Neuronal stem cell (in vitro differentiated cells): Measurements from ENCODE around the gene DCTN1.
A peak's percentile ranks its signal among the peaks of the same experiment; 100 is the strongest.

Experiments used
- DNase-seq: peaks from one replicate; pipeline ENCODE4 v3.0.0-alpha.2; 2013; ENCODE audit warnings: low spot score
- H2AFZ ChIP-seq: one replicate; pipeline ENCODE4 v1.6.1; 2013; ENCODE audit warnings: mild to moderate bottlenecking, low read length, inconsistent platforms
- H2AK5ac ChIP-seq: 2 replicates; pipeline ENCODE4 v1.6.1; 2013; ENCODE audit warnings: low read depth, mild to moderate bottlenecking, inconsistent platforms, low read length, moderate library complexity, mixed read lengths
- H2BK120ac ChIP-seq: 2 replicates; pipeline ENCODE4 v1.6.1; 2013; ENCODE audit warnings: low read depth, mild to moderate bottlenecking, inconsistent platforms, low read length, moderate library complexity, mixed read lengths
- H2BK12ac ChIP-seq: one replicate; pipeline ENCODE4 v1.6.1; 2013; ENCODE audit warnings: low read length, inconsistent platforms
- H2BK15ac ChIP-seq: 2 replicates; pipeline ENCODE4 v1.6.1; 2013; ENCODE audit warnings: mild to moderate bottlenecking, low read length, inconsistent platforms, mixed read lengths
- H2BK5ac ChIP-seq: one replicate; pipeline ENCODE4 v1.6.1; 2013; ENCODE audit warnings: inconsistent platforms, mild to moderate bottlenecking, low read length, moderate library complexity
- H3K14ac ChIP-seq: one replicate; pipeline ENCODE4 v1.6.1; 2013; ENCODE audit warnings: low read length, inconsistent platforms
- H3K18ac ChIP-seq: 2 replicates; pipeline ENCODE4 v1.6.1; 2013; ENCODE audit warnings: low read length, inconsistent platforms
- H3K23ac ChIP-seq: 2 replicates; pipeline ENCODE4 v1.6.1; 2013; ENCODE audit warnings: low read depth, mild to moderate bottlenecking, mixed read lengths, low read length, inconsistent platforms; ENCODE audit not compliant: poor library complexity
- H3K27ac ChIP-seq: replicated peaks from 3 replicates; pipeline ENCODE4 v1.5.1; 2013; ENCODE audit warnings: low read length, inconsistent platforms
- H3K27me3 ChIP-seq, 3 experiments: 2 replicates each; pipeline ENCODE4 v1.6.1; 2013; ENCODE audit warnings: low read length in 3 of 3, mild to moderate bottlenecking in 2 of 3, inconsistent platforms in 1 of 3, low read depth in 1 of 3, mixed read lengths in 1 of 3, moderate library complexity in 1 of 3; ENCODE audit not compliant: control insufficient read depth in 3 of 3, insufficient read depth in 3 of 3
- H3K36me3 ChIP-seq, 2 donors: replicated peaks in 1 of 2; 2 replicates each; pipeline ENCODE4 v1.6.1; 2013; ENCODE audit warnings: low read length in 2 of 2; ENCODE audit not compliant: control insufficient read depth in 2 of 2, insufficient read depth in 2 of 2
- H3K4ac ChIP-seq: 2 replicates; pipeline ENCODE4 v1.6.1; 2013; ENCODE audit warnings: inconsistent platforms, mild to moderate bottlenecking, low read length, moderate library complexity
- H3K4me1 ChIP-seq, 2 donors: 1 replicate in 1 of 2; 2 replicates in 1 of 2; pipeline ENCODE4 v1.6.1; 2013; ENCODE audit warnings: low read length in 2 of 2, low read depth in 1 of 2; ENCODE audit not compliant: control insufficient read depth in 2 of 2, insufficient read depth in 1 of 2
- H3K4me2 ChIP-seq: one replicate; pipeline ENCODE4 v1.6.1; 2013; ENCODE audit warnings: mild to moderate bottlenecking, low read length, inconsistent platforms; ENCODE audit not compliant: insufficient read depth, poor library complexity, severe bottlenecking
- H3K4me3 ChIP-seq, 2 donors: 2 replicates each; pipeline ENCODE4 v1.5.1; 2013; ENCODE audit warnings: low read length in 2 of 2, mild to moderate bottlenecking in 2 of 2, inconsistent platforms in 1 of 2, moderate library complexity in 1 of 2
- H3K79me1 ChIP-seq: one replicate; pipeline ENCODE4 v1.6.1; 2013; ENCODE audit warnings: low read depth, mild to moderate bottlenecking, inconsistent platforms, low read length, moderate library complexity
- H3K9ac ChIP-seq: one replicate; pipeline ENCODE4 v1.6.1; 2013; ENCODE audit warnings: mild to moderate bottlenecking, low read depth, low read length, inconsistent platforms; ENCODE audit not compliant: poor library complexity
- H3K9me3 ChIP-seq, 2 donors: replicated peaks in 1 of 2; 2 replicates each; pipeline versions ENCODE3 to v1.6.1; 2013; ENCODE audit warnings: low read length in 2 of 2, mild to moderate bottlenecking in 2 of 2, inconsistent platforms in 1 of 2, low read depth in 1 of 2, mixed read lengths in 1 of 2, moderate library complexity in 1 of 2; ENCODE audit not compliant: control insufficient read depth in 2 of 2, insufficient read depth in 1 of 2
- H4K8ac ChIP-seq: one replicate; pipeline ENCODE4 v1.6.1; 2013; ENCODE audit warnings: low read depth, mild to moderate bottlenecking, inconsistent platforms, low read length, moderate library complexity
- H4K91ac ChIP-seq: one replicate; pipeline ENCODE4 v1.6.1; 2013; ENCODE audit warnings: low read length, low read depth, mild to moderate bottlenecking, inconsistent platforms; ENCODE audit not compliant: poor library complexity
- WGBS, 2 donors: extraction: QIAGEN DNeasy Blood & Tissue Kit; methylation state at CpG; one replicate each; pipeline ENCODE4 v1.1.7; 2013; ENCODE audit warnings: missing lambda C conversion rate in 2 of 2, mixed read lengths in 1 of 2; ENCODE audit not compliant: insufficient read length in 2 of 2, insufficient replicate concordance in 1 of 2; ENCODE audit errors: extremely low coverage in 2 of 2; 5-methylcytosine and 5-hydroxymethylcytosine counted together

Gene DCTN1

DNA sequence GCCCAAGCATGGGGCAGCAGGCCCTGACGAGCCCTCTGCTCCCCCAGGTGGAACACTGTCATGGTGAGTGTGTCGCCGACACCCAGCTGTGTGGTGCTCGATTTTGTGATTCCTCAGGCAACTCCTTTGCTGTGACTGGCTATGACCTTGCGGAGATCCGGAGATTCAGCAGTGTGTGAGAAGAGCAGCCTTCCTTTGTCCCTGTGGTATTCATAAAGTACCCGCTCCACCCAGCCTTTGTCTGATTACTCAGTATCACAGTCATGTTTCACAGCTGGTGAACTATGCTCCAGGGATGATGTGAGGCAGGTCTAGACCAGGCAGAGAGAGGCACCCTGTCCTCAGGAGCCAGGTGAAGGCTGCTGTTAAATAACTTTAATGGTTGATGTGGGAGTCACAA is 45.4 kb upstream of the DCTN1 start:
- Histone ChIP-seq H3K27ac (no peak overlapping the region), H3K4me2 (no peak overlapping the region), H3K36me3 (peaks cover 54 to 69% of the 10 kb centered on the region in 2 donors), H2BK5ac (no peak overlapping the region), H3K27me3 (no peaks in the 10 kb centered on the region), H2BK120ac (no peak overlapping the region), H4K91ac (no peak overlapping the region), H3K4ac (no peak overlapping the region), H3K4me1 (peaks cover 2 to 7% of the 10 kb centered on the region in 2 donors), H3K9me3 (peaks cover 0 to 3% of the 10 kb centered on the region in 2 donors), H4K8ac (peak overlapping the region; percentile 78), H3K14ac (no peak overlapping the region), H2BK12ac (no peak overlapping the region), H3K4me3 (no peak overlapping the region), H2AFZ (no peak overlapping the region), H3K79me1 (peaks cover 10% of the 10 kb centered on the region), H2BK15ac (no peak overlapping the region), H3K18ac (no peak overlapping the region), H2AK5ac (no peak overlapping the region), H3K23ac (peak overlapping the region; percentile 91), H3K9ac (no peak overlapping the region)
- no CpG with 5 or more reads among the region's 7 CpGs for WGBS, 2 donors
- DNase-seq: no peak

DNA sequence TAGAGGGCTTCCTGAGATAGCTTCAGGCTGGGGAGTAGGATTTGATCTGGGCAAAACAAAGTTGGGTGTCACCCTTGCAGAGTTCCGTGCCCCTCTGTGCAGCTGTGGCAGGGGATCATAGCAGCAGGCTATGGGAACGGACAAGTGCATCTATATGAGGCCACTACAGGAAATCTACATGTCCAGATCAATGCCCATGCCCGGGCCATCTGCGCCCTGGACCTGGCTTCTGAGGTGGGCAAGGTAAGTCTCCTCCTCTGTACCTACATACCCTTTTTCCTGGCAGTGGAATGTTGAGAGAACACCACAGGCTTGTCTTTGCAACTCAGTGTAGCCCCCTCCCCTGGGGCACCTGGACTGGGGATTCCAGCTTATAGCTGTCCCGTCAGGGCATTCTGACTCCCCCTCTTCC is 44.9 kb upstream of the DCTN1 start:
- peak overlapping the region; percentile 96 for H3K23ac ChIP-seq
- no peak overlapping the region for H2AK5ac ChIP-seq
- DNase-seq: no peak
- H2BK15ac ChIP-seq: peak overlapping the region; percentile 34
- H4K91ac ChIP-seq: no peak overlapping the region
- H2BK12ac ChIP-seq: no peak overlapping the region
- no peak overlapping the region for H2BK5ac ChIP-seq
- peaks cover 0 to 7% of the 10 kb centered on the region in 2 donors for H3K4me1 ChIP-seq
- H3K4ac ChIP-seq: no peak overlapping the region
- peaks cover 50 to 64% of the 10 kb centered on the region in 2 donors for H3K36me3 ChIP-seq
- peak overlapping the region; percentile 43 for H2BK120ac ChIP-seq
- no peak overlapping the region for H3K9ac ChIP-seq
- no peak overlapping the region for H3K4me3 ChIP-seq
- H3K9me3 ChIP-seq: peaks cover 0 to 3% of the 10 kb centered on the region in 2 donors
- H3K18ac ChIP-seq: no peak overlapping the region
- no peak overlapping the region for H2AFZ ChIP-seq
- WGBS, 2 donors: no CpG with 5 or more reads among the region's 5 CpGs
- peaks cover 10% of the 10 kb centered on the region for H3K79me1 ChIP-seq
- H3K27me3 ChIP-seq: no peaks in the 10 kb centered on the region
- H4K8ac ChIP-seq: peak overlapping the region; percentile 78
- no peak overlapping the region for H3K27ac ChIP-seq
- H3K4me2 ChIP-seq: no peak overlapping the region
- H3K14ac ChIP-seq: no peak overlapping the region

DNA sequence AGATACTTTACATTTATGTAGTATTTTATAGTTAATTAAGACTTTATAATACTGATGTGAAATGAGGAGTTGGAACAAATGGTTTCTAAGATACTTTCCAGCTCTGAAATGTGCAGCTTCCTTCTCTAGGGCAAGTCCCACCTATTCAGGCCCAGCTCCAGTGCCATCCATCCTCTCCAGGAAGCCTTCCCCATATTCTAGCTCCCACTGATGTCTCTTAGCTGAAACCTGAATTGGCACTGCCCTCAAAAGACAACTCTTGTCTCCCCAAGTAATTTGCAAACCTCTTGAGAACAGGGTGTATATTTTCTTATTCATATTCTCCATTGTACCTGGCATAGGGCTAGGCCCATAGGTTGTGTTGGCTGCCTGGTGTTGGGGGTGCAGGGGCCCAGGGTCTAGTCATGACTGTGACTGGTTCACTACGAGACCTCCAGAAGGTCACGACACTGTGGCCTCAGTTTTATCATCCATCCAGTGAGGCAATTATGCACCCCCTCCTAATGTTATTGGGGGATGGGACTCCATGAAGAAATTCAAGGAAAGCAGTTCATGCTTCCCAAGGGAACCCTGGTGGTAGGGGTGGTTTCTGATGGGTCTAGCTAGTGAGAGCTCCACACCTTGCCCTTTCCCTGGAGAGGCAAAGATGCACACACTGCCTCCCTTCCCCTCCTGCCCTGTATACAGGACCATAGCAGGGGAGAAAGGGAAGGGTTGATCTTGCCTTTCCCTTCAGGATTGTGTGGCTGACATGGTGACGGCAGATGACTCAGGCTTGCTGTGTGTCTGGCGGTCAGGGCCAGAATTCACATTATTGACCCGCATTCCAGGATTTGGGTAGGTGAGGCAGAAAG is 44.3 kb upstream of the DCTN1 start:
- H2BK5ac ChIP-seq: no peak overlapping the region
- H2AK5ac ChIP-seq: no peak overlapping the region
- H3K36me3 ChIP-seq: peaks cover 43 to 58% of the 10 kb centered on the region in 2 donors
- H3K4me3 ChIP-seq: no peak overlapping the region
- H2BK15ac ChIP-seq: peak overlapping the region; percentile 34
- no peak overlapping the region for H2AFZ ChIP-seq
- H3K27me3 ChIP-seq: no peaks in the 10 kb centered on the region
- H3K4ac ChIP-seq: no peak overlapping the region
- no peak overlapping the region for H3K4me2 ChIP-seq
- H3K18ac ChIP-seq: no peak overlapping the region
- H2BK120ac ChIP-seq: peak overlapping the region; percentile 43
- peaks cover 0 to 7% of the 10 kb centered on the region in 2 donors for H3K4me1 ChIP-seq
- H3K27ac ChIP-seq: no peak overlapping the region
- no peak overlapping the region for H3K14ac ChIP-seq
- no peak overlapping the region for H3K9ac ChIP-seq
- no peak overlapping the region for H2BK12ac ChIP-seq
- H3K79me1 ChIP-seq: peaks cover 10% of the 10 kb centered on the region
- DNase-seq: no peak
- peak overlapping the region; percentile 96 for H3K23ac ChIP-seq
- no peak overlapping the region for H4K91ac ChIP-seq
- peaks cover 0 to 3% of the 10 kb centered on the region in 2 donors for H3K9me3 ChIP-seq
- no peak overlapping the region for H4K8ac ChIP-seq
- WGBS, 2 donors: no CpG with 5 or more reads among the region's 5 CpGs

DNA sequence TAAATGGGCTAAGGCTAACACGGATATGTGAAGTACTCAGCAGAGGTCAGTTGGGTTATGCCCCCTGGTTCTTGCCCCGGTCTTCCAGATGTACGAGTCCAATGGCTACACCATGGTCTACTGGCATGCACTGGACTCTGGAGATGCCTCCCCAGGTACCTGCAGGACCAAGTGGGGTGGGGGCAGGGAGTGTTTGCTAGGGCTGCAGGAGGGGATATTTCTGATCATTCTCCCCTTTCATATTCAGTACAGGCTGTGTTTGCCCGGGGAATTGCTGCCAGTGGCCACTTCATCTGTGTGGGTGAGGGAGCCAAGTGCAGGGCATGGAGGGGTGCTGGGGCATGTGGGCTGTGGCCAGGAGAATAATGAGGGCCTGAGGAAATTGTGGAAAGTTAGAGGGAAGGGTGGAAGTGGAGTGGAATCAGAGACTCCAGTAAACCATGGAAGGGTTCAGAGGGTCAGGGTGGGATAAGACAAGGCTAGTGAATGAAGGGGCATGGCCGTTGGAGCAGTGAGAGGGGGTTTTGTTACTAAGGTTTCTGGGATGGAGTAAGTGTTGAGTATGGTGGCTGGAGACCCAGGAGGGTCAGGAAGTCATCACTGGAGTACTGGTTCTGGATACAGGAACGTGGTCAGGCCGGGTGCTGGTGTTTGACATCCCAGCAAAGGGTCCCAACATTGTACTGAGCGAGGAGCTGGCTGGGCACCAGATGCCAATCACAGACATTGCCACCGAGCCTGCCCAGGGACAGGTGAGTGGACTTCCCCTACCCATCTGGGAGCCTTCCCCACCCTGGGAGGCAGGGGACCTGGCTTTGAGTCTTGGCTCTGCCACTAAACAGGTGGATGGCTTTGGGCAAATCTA is 43.4 kb upstream of the DCTN1 start:
- H3K79me1 ChIP-seq: peaks cover 10% of the 10 kb centered on the region
- no CpG with 5 or more reads among the region's 9 CpGs for WGBS, 2 donors

More for the DNA sequence above, 43.4 kb upstream of the DCTN1 start:
- Histone ChIP-seq H3K23ac (peak overlapping the region; percentile 4), H4K8ac (no peak overlapping the region), H3K4me2 (no peak overlapping the region), H2BK15ac (no peak overlapping the region), H2BK12ac (no peak overlapping the region), H3K18ac (no peak overlapping the region), H2BK5ac (no peak overlapping the region), H4K91ac (no peak overlapping the region), H3K36me3 (peaks cover 38 to 49% of the 10 kb centered on the region in 2 donors), H3K14ac (no peak overlapping the region), H3K4ac (no peak overlapping the region), H2AFZ (no peak overlapping the region), H3K9ac (no peak overlapping the region), H3K27ac (no peak overlapping the region), H3K27me3 (no peaks in the 10 kb centered on the region), H3K4me3 (no peak overlapping the region), H2BK120ac (no peak overlapping the region), H3K4me1 (peaks cover 0 to 7% of the 10 kb centered on the region in 2 donors), H3K9me3 (peaks cover 0 to under 1% of the 10 kb centered on the region in 2 donors), H2AK5ac (no peak overlapping the region)
- no peak for DNase-seq
